ENCODE data around the gene MAP6.
"Not testable (repeated sequence)": the region's sequence is repeated elsewhere in the genome, so short reads cannot be mapped to it uniquely, and the experiment has no call there.

The MAP6 gene

GRCh38 chr11:75589933-75590332 is 78.9 kb downstream of the MAP6 start:
- DNase-seq: peak; percentile 98

GRCh38 chr11:75589051-75589450 is 79.8 kb downstream of the MAP6 start:
- DNase-seq: no peak

- no peak for DNase-seq
Measured at GRCh38 chr11:75588051-75588481, 80.8 kb downstream of the MAP6 start.

GRCh38 chr11:75586395-75586794 is 82.4 kb downstream of the MAP6 start:
- DNase-seq: no peak

DNA sequence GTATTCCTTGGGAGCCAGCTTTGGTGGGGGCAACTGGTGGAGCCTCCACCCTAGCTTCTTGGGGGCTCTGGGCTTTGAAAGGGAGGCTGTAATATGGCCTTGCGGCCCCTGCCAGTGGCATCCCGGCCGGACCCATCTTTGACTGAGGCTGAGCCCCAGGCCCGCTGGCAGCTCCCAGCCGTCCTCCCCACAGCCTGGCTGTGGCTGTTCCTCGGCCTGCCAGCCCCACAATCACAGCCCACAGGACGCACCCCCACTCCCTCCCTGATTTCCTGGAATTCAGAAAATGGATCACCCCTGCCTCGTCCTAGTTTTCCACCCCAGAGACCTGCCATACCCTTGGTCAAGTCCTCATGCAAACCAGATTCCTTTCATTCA is 83.6 kb downstream of the MAP6 start:
- no peak for DNase-seq

DNA sequence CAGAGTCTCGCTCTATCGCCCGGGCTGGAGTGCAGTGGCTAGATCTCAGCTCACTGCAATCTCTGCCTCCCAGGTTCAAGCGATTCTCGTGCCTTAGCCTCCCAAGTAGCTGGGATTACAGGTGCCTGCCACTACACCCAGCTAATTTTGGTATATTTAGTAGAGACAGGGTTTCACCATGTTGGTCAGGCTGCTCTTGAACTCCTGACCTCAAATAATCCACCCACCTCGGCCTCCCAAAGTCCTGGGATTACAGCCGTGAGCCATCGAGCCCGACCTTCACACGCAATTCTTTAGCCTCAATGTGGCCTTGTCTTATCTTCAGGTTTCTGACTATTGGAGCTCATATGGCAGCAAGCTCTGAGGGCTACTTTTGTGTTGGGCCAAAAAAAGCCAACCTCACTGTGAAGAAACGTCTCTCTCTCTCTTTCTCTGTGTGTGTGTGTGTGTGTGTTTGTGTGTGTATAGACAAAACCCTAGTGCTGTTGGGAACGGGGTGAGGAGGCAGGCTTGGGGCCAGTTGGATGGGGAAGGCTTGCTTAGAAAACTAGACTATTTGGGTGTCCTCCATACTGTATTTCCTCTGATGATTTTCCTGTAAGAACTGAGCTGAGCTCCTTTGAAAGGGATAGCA is 84.1 kb downstream of the MAP6 start:
- DNase-seq: not testable (repeated sequence)

- DNase-seq: peak; percentile 69
Measured at GRCh38 chr11:75583718-75584658, 84.8 kb downstream of the MAP6 start.

GRCh38 chr11:75582895-75583717 is 85.7 kb downstream of the MAP6 start:
- DNase-seq: peak; percentile 81

- no peak for DNase-seq
Measured at GRCh38 chr11:75582506-75582894, 86.3 kb downstream of the MAP6 start.

DNA sequence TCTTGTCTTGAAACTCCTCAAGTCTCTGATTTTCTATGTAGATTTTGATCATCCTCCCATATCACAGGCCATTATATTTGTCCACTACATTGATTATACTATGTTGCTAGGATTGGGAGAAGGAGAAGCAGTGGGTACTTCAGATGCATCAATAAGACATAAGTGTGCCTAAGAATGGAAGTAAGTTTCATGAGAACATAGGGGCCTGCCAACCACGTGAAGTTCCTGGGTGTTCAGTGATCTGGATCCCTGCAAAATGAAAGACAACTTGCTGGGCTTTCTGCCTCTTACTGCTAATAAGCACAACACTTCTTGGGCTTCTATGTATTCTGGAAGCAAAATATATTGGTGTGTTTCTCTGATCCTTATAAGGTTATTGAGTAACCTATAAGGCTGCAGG is 89.0 kb downstream of the MAP6 start:
- no peak for DNase-seq

GRCh38 chr11:75578977-75579376 is 89.9 kb downstream of the MAP6 start:
- no peak for DNase-seq

GRCh38 chr11:75577207-75577606 is 91.6 kb downstream of the MAP6 start:
- peak; percentile 71 for DNase-seq

GRCh38 chr11:75576499-75576918 is 92.3 kb downstream of the MAP6 start:
- DNase-seq: peak; percentile 72

- DNase-seq: no peak
Measured at GRCh38 chr11:75576017-75576416, 92.8 kb downstream of the MAP6 start.

- DNase-seq: no peak
Measured at GRCh38 chr11:75574698-75575602, 93.9 kb downstream of the MAP6 start.

GRCh38 chr11:75572744-75573143 is 96.1 kb downstream of the MAP6 start:
- DNase-seq: no peak

DNA sequence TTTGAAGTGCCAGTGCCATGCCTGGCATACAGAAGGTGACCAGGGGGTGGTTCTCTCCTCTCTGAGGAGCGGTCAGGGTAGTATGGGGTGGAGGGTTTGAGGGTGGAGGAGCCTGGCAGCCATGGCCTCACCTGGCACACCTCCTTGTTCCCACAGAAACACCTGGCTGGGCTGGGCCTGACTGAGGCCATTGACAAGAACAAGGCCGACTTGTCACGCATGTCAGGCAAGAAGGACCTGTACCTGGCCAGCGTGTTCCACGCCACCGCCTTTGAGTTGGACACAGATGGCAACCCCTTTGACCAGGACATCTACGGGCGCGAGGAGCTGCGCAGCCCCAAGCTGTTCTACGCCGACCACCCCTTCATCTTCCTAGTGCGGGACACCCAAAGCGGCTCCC is 97.2 kb downstream of the MAP6 start:
- DNase-seq: no peak

GRCh38 chr11:75570559-75571139 is 98.2 kb downstream of the MAP6 start:
- no peak for DNase-seq

DNA sequence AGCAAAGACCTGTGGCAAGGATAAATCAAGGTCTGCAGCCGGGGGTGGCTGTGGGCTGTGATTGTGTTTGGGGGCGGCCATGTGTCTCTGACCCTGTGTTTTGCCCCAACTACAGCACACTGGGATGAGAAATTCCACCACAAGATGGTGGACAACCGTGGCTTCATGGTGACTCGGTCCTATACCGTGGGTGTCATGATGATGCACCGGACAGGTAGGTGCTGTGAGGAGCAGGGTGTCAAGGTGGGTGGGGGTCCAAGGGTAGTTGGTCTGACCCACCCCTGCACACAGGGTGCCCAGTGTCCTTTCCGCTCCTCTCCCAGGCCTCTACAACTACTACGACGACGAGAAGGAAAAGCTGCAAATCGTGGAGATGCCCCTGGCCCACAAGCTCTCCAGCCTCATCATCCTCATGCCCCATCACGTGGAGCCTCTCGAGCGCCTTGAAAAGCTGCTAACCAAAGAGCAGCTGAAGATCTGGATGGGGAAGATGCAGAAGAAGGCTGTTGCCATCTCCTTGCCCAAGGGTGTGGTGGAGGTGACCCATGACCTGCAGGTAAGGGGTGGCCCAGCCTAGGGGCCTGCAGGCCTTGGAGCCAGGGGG is 100.1 kb downstream of the MAP6 start:
- no peak for DNase-seq

- DNase-seq: no peak
Measured at GRCh38 chr11:75567971-75568370, 100.9 kb downstream of the MAP6 start.

GRCh38 chr11:75566763-75567279 is 102.0 kb downstream of the MAP6 start:
- DNase-seq: no peak

Data from hematopoietic multipotent progenitor cell treated with erythropoietin and hydrocortisone succinate and interleukin-3 and kit ligand, for 6 days (in vitro differentiated cells).